H1 (cell line): ENCODE data around the gene TNS3. TPM values are rescaled to one million over a fixed set of nuclear protein-coding genes. Genes with fewer than 3 reads are reported as not detected.

Source experiments
- CTCF ChIA-PET: fragments of 300-600 bp; sonication (Branson Sonifier 250); formaldehyde crosslinking; loops from one replicate; lab custom pipeline; 2021; ENCODE audit not compliant: partially characterized antibody; lab: Charles Lee
- POLR2A ChIA-PET: fragments of 300-600 bp; sonication (Branson Sonifier 250); formaldehyde crosslinking; loops from one replicate; lab custom pipeline; 2021; ENCODE audit warnings: inconsistent platforms; ENCODE audit not compliant: partially characterized antibody; lab: Charles Lee
- DNase-seq, 2 experiments: peaks; one replicate each; pipeline versions ENCODE4 v3.0.0 to v3.0.0-alpha.2; 2010 to 2022; ENCODE audit warnings: low spot score in 2 of 2, low read depth in 1 of 2, mixed read lengths in 1 of 2
- FAIRE-seq: peaks from 2 replicates; lab custom pipeline; 2011; peaks lifted over from hg19 to GRCh38; lab: Jason Lieb, UNC
- H2AFZ ChIP-seq: 2 replicates; pipeline ENCODE4 v1.8.1; 2012; ENCODE audit warnings: low read length, inconsistent platforms
- H2AK5ac ChIP-seq: 2 replicates; pipeline ENCODE4 v1.6.1; 2013; ENCODE audit warnings: low read depth, low read length
- H2BK120ac ChIP-seq: replicated peaks from 2 replicates; pipeline ENCODE3; 2013; ENCODE audit warnings: low read depth, low read length, inconsistent platforms
- H2BK12ac ChIP-seq: 2 replicates; pipeline ENCODE4 v1.6.1; 2013; ENCODE audit warnings: low read depth, low read length
- H2BK15ac ChIP-seq: 2 replicates; pipeline ENCODE4 v1.6.1; 2013; ENCODE audit warnings: low read length
- H2BK20ac ChIP-seq: 2 replicates; pipeline ENCODE4 v1.6.1; 2013; ENCODE audit warnings: low read length
- H2BK5ac ChIP-seq: 2 replicates; pipeline ENCODE4 v1.6.1; 2013; ENCODE audit warnings: low read depth, low read length
- H3K14ac ChIP-seq: 2 replicates; pipeline ENCODE4 v1.6.1; 2013; ENCODE audit warnings: inconsistent platforms; ENCODE audit not compliant: insufficient read length
- H3K18ac ChIP-seq: 2 replicates; pipeline ENCODE4 v1.6.1; 2013; ENCODE audit warnings: low read length; ENCODE audit errors: extremely low read depth
- H3K23ac ChIP-seq: 2 replicates; pipeline ENCODE4 v1.6.1; 2013; ENCODE audit warnings: inconsistent platforms; ENCODE audit not compliant: insufficient read length
- H3K23me2 ChIP-seq: 2 replicates; pipeline ENCODE4 v1.6.1; 2013; ENCODE audit warnings: low read depth, low read length
- H3K27ac ChIP-seq: 2 replicates; pipeline ENCODE4 v1.6.1; 2011; ENCODE audit warnings: low read depth, low read length, inconsistent platforms
- H3K27me3 ChIP-seq, 4 experiments: replicated peaks in 1 of 4; 1 replicate in 1 of 4; 2 replicates in 3 of 4; pipeline versions ENCODE4 v1.6.1 to v1.8.1; 2011 to 2013; ENCODE audit warnings: low read length in 3 of 4, mild to moderate bottlenecking in 3 of 4, inconsistent platforms in 2 of 4, mixed read lengths in 2 of 4, moderate library complexity in 1 of 4; ENCODE audit not compliant: control insufficient read depth in 3 of 4, insufficient read depth in 3 of 4; ENCODE audit errors: extremely low read depth in 1 of 4
- H3K36me3 ChIP-seq, 4 experiments: 2 replicates each; pipeline versions ENCODE4 v1.6.1 to v1.8.1; 2011 to 2013; ENCODE audit warnings: mild to moderate bottlenecking in 4 of 4, low read length in 3 of 4, moderate library complexity in 2 of 4, control low read depth in 1 of 4, inconsistent platforms in 1 of 4; ENCODE audit not compliant: insufficient read depth in 4 of 4, control insufficient read depth in 2 of 4
- H3K4ac ChIP-seq: replicated peaks from 2 replicates; pipeline ENCODE3; 2013; ENCODE audit warnings: low read length, low read depth, mixed read lengths, inconsistent platforms; ENCODE audit not compliant: insufficient read length
- H3K4me1 ChIP-seq, 4 experiments: replicated peaks in 1 of 4; 1 replicate in 1 of 4; 2 replicates in 3 of 4; pipeline versions ENCODE4 v1.6.1 to v1.8.1; 2011 to 2013; ENCODE audit warnings: low read length in 3 of 4, inconsistent platforms in 2 of 4, mixed read lengths in 1 of 4; ENCODE audit not compliant: insufficient read depth in 4 of 4, control insufficient read depth in 3 of 4
- H3K4me2 ChIP-seq, 2 experiments: 2 replicates each; pipeline versions ENCODE4 v1.6.1 to v1.8.1; 2011 to 2013; ENCODE audit warnings: low read depth in 2 of 2, low read length in 2 of 2, control low read depth in 1 of 2, inconsistent platforms in 1 of 2, mild to moderate bottlenecking in 1 of 2; ENCODE audit not compliant: insufficient read depth in 1 of 2
- H3K4me3 ChIP-seq, 4 experiments: fragments of 200-600, 300-600 bp in 1 of 4; sonication (generic), shearing (Covaris generic), sonication (Bioruptor Twin) in 1 of 4; 2 replicates each; pipeline versions ENCODE4 v1.5.1 to v1.8.1; 2011 to 2016; ENCODE audit warnings: low read length in 4 of 4, low read depth in 3 of 4, control low read depth in 2 of 4, inconsistent platforms in 2 of 4, mild to moderate bottlenecking in 2 of 4, mixed read lengths in 1 of 4, moderate library complexity in 1 of 4; ENCODE audit not compliant: insufficient read depth in 2 of 4; ENCODE audit errors: extremely low read depth in 1 of 4
- H3K56ac ChIP-seq: replicated peaks from 2 replicates; pipeline ENCODE3; 2013; ENCODE audit warnings: low read depth, mild to moderate bottlenecking, mixed read lengths, low read length, inconsistent platforms; ENCODE audit not compliant: insufficient read length
- H3K79me1 ChIP-seq: 2 replicates; pipeline ENCODE4 v1.6.1; 2013; ENCODE audit warnings: low read depth, low read length, control low read depth
- H3K79me2 ChIP-seq, 2 experiments: 2 replicates each; pipeline versions ENCODE4 v1.6.1 to v1.8.1; 2012 to 2013; ENCODE audit warnings: low read length in 2 of 2, mild to moderate bottlenecking in 2 of 2, inconsistent platforms in 1 of 2; ENCODE audit not compliant: insufficient read depth in 2 of 2, control insufficient read depth in 1 of 2
- H3K9ac ChIP-seq, 4 experiments: replicated peaks in 1 of 4; 1 replicate in 1 of 4; 2 replicates in 3 of 4; pipeline versions ENCODE4 v1.6.1 to v1.8.1; 2011 to 2013; ENCODE audit warnings: low read depth in 3 of 4, low read length in 3 of 4, control low read depth in 2 of 4, mild to moderate bottlenecking in 2 of 4, moderate library complexity in 2 of 4, inconsistent platforms in 1 of 4; ENCODE audit errors: extremely low read depth in 1 of 4
- H3K9me3 ChIP-seq, 2 experiments: 2 replicates each; pipeline versions ENCODE4 v1.6.1 to v1.8.1; 2012 to 2013; ENCODE audit warnings: mild to moderate bottlenecking in 2 of 2, moderate library complexity in 2 of 2, control low read depth in 1 of 2, inconsistent platforms in 1 of 2, low read depth in 1 of 2, low read length in 1 of 2, mixed read lengths in 1 of 2; ENCODE audit not compliant: insufficient read depth in 2 of 2
- H4K20me1 ChIP-seq, 2 experiments: replicated peaks in 1 of 2; 2 replicates each; pipeline versions ENCODE3 to v1.8.1; 2011 to 2013; ENCODE audit warnings: inconsistent platforms in 2 of 2, low read length in 2 of 2, mild to moderate bottlenecking in 1 of 2; ENCODE audit not compliant: insufficient read depth in 2 of 2, control insufficient read depth in 1 of 2
- H4K5ac ChIP-seq: 2 replicates; pipeline ENCODE4 v1.6.1; 2013; ENCODE audit warnings: low read length, low read depth, mixed read lengths, inconsistent platforms; ENCODE audit not compliant: insufficient read length
- H4K8ac ChIP-seq: 2 replicates; pipeline ENCODE4 v1.8.0; 2013; ENCODE audit warnings: mild to moderate bottlenecking, moderate library complexity, low read length, inconsistent platforms; ENCODE audit not compliant: insufficient read depth; ENCODE audit errors: extremely low read depth
- H4K91ac ChIP-seq: replicated peaks from 2 replicates; pipeline ENCODE3; 2013; ENCODE audit warnings: low read length, mixed read lengths, inconsistent platforms; ENCODE audit not compliant: insufficient read length
- BRCA1 ChIP-seq: IDR thresholded peaks from 2 replicates; pipeline ENCODE4 v1.6.1; 2012; ENCODE audit warnings: low read depth, low read length, improper control_type of control experiment
- CHD1 ChIP-seq: IDR thresholded peaks from 2 replicates; pipeline ENCODE4 v1.6.1; 2012; ENCODE audit warnings: low read depth, low read length, improper control_type of control experiment
- WGBS, 2 experiments: shearing (Covaris generic) in 1 of 2; methylation state at CpG; one replicate each; pipeline versions ENCODE4 v1.1.6 to v1.1.7; 2013 to 2015; ENCODE audit warnings: low lambda C conversion rate in 2 of 2, mixed read lengths in 2 of 2, inconsistent platforms in 1 of 2, low coverage in 1 of 2, missing lambda C conversion rate in 1 of 2; ENCODE audit not compliant: insufficient replicate concordance in 2 of 2, insufficient coverage in 1 of 2, insufficient read length in 1 of 2; ENCODE audit errors: extremely low coverage in 1 of 2, missing lambda C conversion rate in 1 of 2; 5-methylcytosine and 5-hydroxymethylcytosine counted together
- polyA plus RNA-seq, 7 experiments: library from polyadenylated mRNA; depleted of rRNA in 3 of 7; stranded (reverse) in 5 of 7; unstranded in 2 of 7; fragments of >200 nt in 5 of 7; fragments of 200-250 nt in 2 of 7; gene quantifications; 1 replicate in 5 of 7; 2 replicates in 1 of 7; 4 replicates in 1 of 7; pipeline versions ENCODE4 v1.2.1 to v1.2.3, GENCODE V29; 2011 to 2013; ENCODE audit warnings: missing spikeins in 2 of 7, mixed read lengths in 2 of 7
- total RNA-seq: library from RNA; stranded (reverse); fragmentation: NEBNext Ultra II Directional; extraction: Animal tissue kit (Norgen Biotek cat#: 25700); gene quantifications from 2 replicates; pipeline ENCODE4 v1.2.1, GENCODE V29; 2021

TNS3 gene
- total and polyA plus RNA-seq, 2 of the 8 experiments (the other 6 are each of a cell fraction or from before 2014, with no cell fraction given), result 11.9 to 24.2 TPM

DNA sequence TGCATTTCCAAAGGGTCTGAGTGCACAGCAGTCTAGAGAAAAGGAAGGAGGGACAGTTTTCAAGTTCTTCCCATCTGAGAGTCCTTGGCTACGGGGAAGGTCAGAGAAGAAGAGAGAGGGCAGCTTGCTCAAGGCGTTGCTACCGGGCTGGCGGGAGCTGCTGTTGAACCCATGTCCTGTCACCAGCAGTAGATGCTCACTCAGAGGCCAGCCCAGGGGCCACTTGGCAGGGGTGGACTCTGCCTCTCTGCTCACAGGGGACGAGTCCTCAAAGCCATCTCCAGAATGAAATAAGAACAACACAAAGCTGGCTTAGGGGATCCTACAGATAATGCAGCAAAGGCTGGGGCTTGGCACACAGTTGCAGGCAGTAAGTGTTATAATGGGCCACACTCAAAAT lies 231.5 kb downstream of the TNS3 start:
- Histone ChIP-seq H4K8ac (no peak overlapping the region), H2BK20ac (no peak overlapping the region), H2BK15ac (no peak overlapping the region), H3K23ac (no peak overlapping the region), H3K18ac (no peak overlapping the region), H3K56ac (no peak overlapping the region), H3K9me3 (no peaks in the 10 kb centered on the region), H2BK12ac (no peak overlapping the region), H3K4me2 (no peak overlapping the region), H3K36me3 (no peaks in the 10 kb centered on the region), H3K79me2 (no peaks in the 10 kb centered on the region), H3K27me3 (no peaks in the 10 kb centered on the region), H3K23me2 (no peaks in the 10 kb centered on the region; the same call in 1 of the 2 replicates), H2AK5ac (no peak overlapping the region), H3K14ac (no peak overlapping the region), H4K5ac (no peak overlapping the region), H3K4ac (no peak overlapping the region), H3K9ac (no peak overlapping the region), H2BK120ac (no peak overlapping the region), H3K4me3 (no peak overlapping the region), H3K4me1 (no peaks in the 10 kb centered on the region; a peak in 2 of 7 replicates), H2AFZ (no peak overlapping the region), H2BK5ac (no peak overlapping the region; the same call in 1 of the 2 replicates), H3K27ac (no peak overlapping the region), H4K91ac (no peak overlapping the region), H3K79me1 (no peaks in the 10 kb centered on the region), H4K20me1 (peaks cover 2 to 10% of the 10 kb centered on the region in 2 experiments)
- DNase-seq, result no peak
- FAIRE-seq, result no peak
- TF ChIP-seq CHD1 (no peak), BRCA1 (no peak)
- WGBS, 2 experiments, result 81% methylated on average over 5 of the region's 5 CpGs; no CpG with 5 or more reads in 1 of the 2 experiments
- POLR2A ChIA-PET, result no interaction called here
- CTCF ChIA-PET, result interaction anchor here (0.7 to 1.7 kb wide), 9 partner anchors 14 to 136 kb away, joined by 3 to 9 read pairs (median 4); no protein-coding TSS in a partner anchor
